HepG2 (cell line): Measurements from ENCODE around the gene DAPK1. TPM values are rescaled to one million over a fixed set of nuclear protein-coding genes. Genes with fewer than 3 reads are reported as not detected.

Source experiments
- AGO2 ChIP-seq: fragments of 200-400 bp; formaldehyde crosslinking; optimal IDR thresholded peaks from 2 replicates; pipeline ENCODE3; 2017; ENCODE audit warnings: mild to moderate bottlenecking, low read depth, low read length, moderate library complexity
- ELF4 ChIP-seq: sonication (generic); formaldehyde crosslinking; IDR thresholded peaks from 2 replicates; pipeline ENCODE4 v1.5.0; 2020; ENCODE audit warnings: missing genetic modification reagents, mild to moderate bottlenecking, moderate library complexity, borderline replicate concordance
- HNF1B ChIP-seq: sonication (generic); formaldehyde crosslinking; IDR thresholded peaks from 2 replicates; pipeline ENCODE4 v1.5.1; 2020; ENCODE audit warnings: mild to moderate bottlenecking, moderate library complexity, missing genetic modification reagents
- SRY ChIP-seq: sonication (generic); formaldehyde crosslinking; IDR thresholded peaks from 2 replicates; pipeline ENCODE4 v1.8.0; 2022; ENCODE audit warnings: mild to moderate bottlenecking, missing genetic modification reagents
- TCF7 ChIP-seq: sonication (generic); IDR thresholded peaks from 2 replicates; pipeline ENCODE4 v1.6.1; 2016; ENCODE audit warnings: antibody characterized with exemption, low read depth
- TEAD2 ChIP-seq: sonication (generic); formaldehyde crosslinking; IDR thresholded peaks from 2 replicates; pipeline ENCODE4 v1.9.0; 2021; ENCODE audit warnings: missing genetic modification reagents
- ZBTB21 ChIP-seq: sonication (generic); formaldehyde crosslinking; IDR thresholded peaks from 2 replicates; pipeline ENCODE4 v1.4.0; 2020; ENCODE audit warnings: missing genetic modification reagents
- ZNF143 ChIP-seq: sonication (generic); formaldehyde crosslinking; IDR thresholded peaks from 2 replicates; pipeline ENCODE4 v1.4.0; 2020; ENCODE audit warnings: missing genetic modification reagents
- ZNF646 ChIP-seq: sonication (generic); formaldehyde crosslinking; IDR thresholded peaks from 2 replicates; pipeline ENCODE4 v1.9.0; 2021; ENCODE audit warnings: mild to moderate bottlenecking, missing genetic modification reagents
- polyA plus RNA-seq, 8 experiments: library from polyadenylated mRNA; depleted of rRNA in 3 of 8; stranded (reverse) in 7 of 8; unstranded in 1 of 8; fragments of >200 nt; fragmentation: Illumina TruSeq in 4 of 8; extraction: Trizol in 4 of 8; gene quantifications; 2 replicates each; pipeline versions ENCODE4 v1.2.1 to v1.2.3, GENCODE V29; 2011 to 2016; ENCODE audit warnings: low read depth in 4 of 8, missing spikeins in 1 of 8, mixed read lengths in 1 of 8; ENCODE audit not compliant: insufficient read depth in 1 of 8
- total RNA-seq, 5 experiments: library from RNA; depleted of rRNA; stranded (reverse); fragments of >200 nt; fragmentation: Illumina TruSeq; extraction: Trizol; gene quantifications; 2 replicates each; pipeline ENCODE4 v1.2.3, GENCODE V29; 2016; ENCODE audit warnings: low read depth in 1 of 5

The DAPK1 gene
- total and polyA plus RNA-seq, 2 of the 13 experiments (the other 11 are each of a cell fraction or from before 2014, with no cell fraction given), result 35.7 to 35.9 TPM

- TF ChIP-seq ZNF143 (CRISPR knock-in tag) (no peak), ZNF646 (CRISPR knock-in tag) (no peak), AGO2 (no peak), TCF7 (no peak), ZBTB21 (CRISPR knock-in tag) (no peak), SRY (CRISPR knock-in tag) (no peak), HNF1B (CRISPR knock-in tag) (no peak), ELF4 (CRISPR knock-in tag) (no peak), TEAD2 (CRISPR knock-in tag) (no peak)
These were observed 160.8 kb downstream of the DAPK1 start (continued) for GRCh38 chr9:87658511-87658910.
